ENCODE results near the gene THSD4.

Gene THSD4

DNA sequence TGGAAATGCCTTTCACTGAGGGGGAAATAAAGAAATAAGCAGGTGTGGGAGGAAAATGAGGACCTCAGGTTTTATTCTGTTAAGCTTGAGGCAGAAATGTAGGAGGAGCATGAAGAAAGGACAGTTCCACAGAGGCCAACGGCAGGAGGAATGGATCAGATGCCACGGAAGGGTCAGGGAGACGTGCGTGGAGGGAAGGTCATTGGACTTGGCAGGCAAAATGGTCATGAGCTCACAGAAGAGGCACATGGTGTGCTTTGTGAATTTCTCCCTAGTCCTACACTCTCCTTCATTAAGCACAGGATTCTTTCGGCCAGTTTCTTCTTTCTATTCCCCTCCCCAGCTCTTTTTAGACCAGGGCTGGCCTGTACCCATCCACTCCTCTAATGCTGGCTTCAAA lies 32.5 kb upstream of the THSD4 start:
- H3K4me3 ChIP-seq = no peak overlapping the region
- no peak overlapping the region for H3K4me2 ChIP-seq
- H3K27me3 ChIP-seq = no peaks in the 10 kb centered on the region
- H3K9ac ChIP-seq = no peak overlapping the region
- H3K4me1 ChIP-seq = no peaks in the 10 kb centered on the region
- no peaks in the 10 kb centered on the region for H3K36me3 ChIP-seq
- H4K20me1 ChIP-seq = no peaks in the 10 kb centered on the region
- no peak overlapping the region for H3K27ac ChIP-seq
- TF ChIP-seq Cebpa-rat (IDR thresholded peaks at IDR 0.05) = no peak
- H3K9me3 ChIP-seq = no peaks in the 10 kb centered on the region

DNA sequence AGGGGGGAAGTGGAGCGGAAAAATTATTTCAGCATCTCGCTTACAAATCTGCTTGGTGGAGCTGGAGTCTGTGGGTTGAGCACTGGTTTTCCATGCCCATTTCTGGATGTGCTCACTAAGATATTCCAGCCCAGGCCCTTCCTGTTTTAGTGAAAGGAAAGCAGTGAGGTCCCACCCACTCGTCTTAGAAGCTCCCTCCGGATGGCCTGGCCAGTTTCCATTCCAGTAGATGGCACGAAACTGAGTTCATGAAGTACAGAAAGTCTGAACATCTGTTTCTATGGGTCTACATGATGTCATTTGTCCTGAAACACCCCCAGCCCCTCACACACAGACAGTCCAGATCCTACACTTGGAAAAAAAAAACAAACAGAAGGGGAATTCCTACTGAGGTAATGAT lies 31.9 kb upstream of the THSD4 start:
- TF ChIP-seq Cebpa-rat (IDR thresholded peaks at IDR 0.05) = no peak
- H3K4me3 ChIP-seq = no peak overlapping the region
- H3K9me3 ChIP-seq = no peaks in the 10 kb centered on the region
- H3K4me1 ChIP-seq = no peaks in the 10 kb centered on the region
- H3K27ac ChIP-seq = no peak overlapping the region
- no peaks in the 10 kb centered on the region for H4K20me1 ChIP-seq
- no peak overlapping the region for H3K4me2 ChIP-seq
- H3K27me3 ChIP-seq = no peaks in the 10 kb centered on the region
- no peak overlapping the region for H3K9ac ChIP-seq
- H3K36me3 ChIP-seq = no peaks in the 10 kb centered on the region

DNA sequence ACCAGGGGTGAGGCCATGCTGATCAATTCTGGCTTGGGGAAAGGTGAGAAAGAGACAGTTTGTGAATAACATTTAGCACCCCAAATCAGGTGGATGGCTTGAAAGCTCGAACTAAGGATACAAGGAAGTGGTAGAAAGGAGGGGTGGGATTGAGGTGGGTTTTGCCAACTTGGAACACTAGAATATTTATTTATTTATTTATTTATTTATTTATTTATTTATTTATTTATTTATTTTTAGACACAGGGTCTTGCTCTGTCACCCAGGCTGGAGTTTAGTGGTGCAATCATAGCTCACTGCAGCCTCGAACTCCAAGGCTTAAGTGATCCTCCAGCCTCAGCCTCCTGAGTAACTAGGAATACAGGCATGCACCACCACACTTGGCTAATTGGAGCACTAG lies 31.0 kb upstream of the THSD4 start:
- no peak for TF ChIP-seq Cebpa-rat (IDR thresholded peaks at IDR 0.05)
- Histone ChIP-seq H3K9ac (no peak overlapping the region), H4K20me1 (no peaks in the 10 kb centered on the region), H3K9me3 (0 out of 2 replicates have a peak, but pooled peaks cover 5% of the 10 kb centered on the region), H3K4me1 (no peaks in the 10 kb centered on the region), H3K36me3 (no peaks in the 10 kb centered on the region), H3K27me3 (no peaks in the 10 kb centered on the region), H3K4me3 (no peak overlapping the region), H3K27ac (no peak overlapping the region), H3K4me2 (no peak overlapping the region)

DNA sequence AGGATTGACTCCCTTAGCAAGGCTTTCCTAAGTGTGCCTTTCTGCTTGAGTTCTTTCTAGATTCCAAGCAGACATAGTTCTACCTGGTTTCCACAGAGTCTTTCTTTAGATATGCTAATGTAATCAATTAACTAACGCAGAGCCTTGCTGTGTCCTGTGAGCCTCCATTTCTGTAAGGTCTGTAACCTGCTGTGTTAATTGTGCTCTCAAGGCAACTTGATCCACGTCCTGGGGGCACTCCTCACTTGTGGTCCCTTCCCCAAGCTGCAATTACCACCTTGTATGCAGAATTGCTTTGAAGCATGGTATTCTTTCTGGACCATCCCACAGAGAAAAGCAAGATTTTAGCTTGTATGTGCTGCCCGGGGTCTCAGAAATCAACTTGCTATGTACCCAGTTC lies 29.5 kb upstream of the THSD4 start:
- H3K4me2 ChIP-seq = no peak overlapping the region
- H3K4me3 ChIP-seq = no peak overlapping the region
- H3K27me3 ChIP-seq = no peaks in the 10 kb centered on the region
- H3K27ac ChIP-seq = no peak overlapping the region
- 0 out of 2 replicates have a peak, but pooled peaks cover 5% of the 10 kb centered on the region for H3K9me3 ChIP-seq
- H4K20me1 ChIP-seq = no peaks in the 10 kb centered on the region
- H3K4me1 ChIP-seq = no peaks in the 10 kb centered on the region
- no peaks in the 10 kb centered on the region for H3K36me3 ChIP-seq
- no peak for TF ChIP-seq Cebpa-rat (IDR thresholded peaks at IDR 0.05)
- H3K9ac ChIP-seq = no peak overlapping the region

DNA sequence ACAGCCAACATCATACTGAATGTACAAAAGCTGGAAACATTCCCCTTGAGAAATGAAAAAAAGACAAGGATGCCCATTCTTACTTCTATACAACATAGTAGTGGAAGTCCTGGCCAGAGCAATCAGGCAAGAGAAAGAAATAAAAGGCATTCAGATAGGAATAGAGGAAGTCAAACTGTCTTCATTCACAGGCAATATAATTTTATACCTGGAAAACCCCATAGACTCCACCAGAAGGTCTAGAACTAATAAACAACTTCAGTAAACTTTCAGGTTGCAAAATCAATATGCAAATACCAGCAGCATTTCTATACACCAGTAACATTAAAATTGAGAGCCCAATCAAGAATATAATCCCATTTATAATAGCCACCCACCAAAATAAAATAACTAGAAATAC lies 27.1 kb upstream of the THSD4 start:
- H3K4me2 ChIP-seq = no peak overlapping the region
- no peaks in the 10 kb centered on the region for H4K20me1 ChIP-seq
- no peak overlapping the region for H3K9ac ChIP-seq
- H3K36me3 ChIP-seq = no peaks in the 10 kb centered on the region
- no peaks in the 10 kb centered on the region for H3K4me1 ChIP-seq
- TF ChIP-seq Cebpa-rat (IDR thresholded peaks at IDR 0.05) = no peak
- no peak overlapping the region for H3K27ac ChIP-seq
- H3K27me3 ChIP-seq = no peaks in the 10 kb centered on the region
- 0 out of 2 replicates have a peak, but pooled peaks cover 5% of the 10 kb centered on the region for H3K9me3 ChIP-seq
- H3K4me3 ChIP-seq = no peak overlapping the region

DNA sequence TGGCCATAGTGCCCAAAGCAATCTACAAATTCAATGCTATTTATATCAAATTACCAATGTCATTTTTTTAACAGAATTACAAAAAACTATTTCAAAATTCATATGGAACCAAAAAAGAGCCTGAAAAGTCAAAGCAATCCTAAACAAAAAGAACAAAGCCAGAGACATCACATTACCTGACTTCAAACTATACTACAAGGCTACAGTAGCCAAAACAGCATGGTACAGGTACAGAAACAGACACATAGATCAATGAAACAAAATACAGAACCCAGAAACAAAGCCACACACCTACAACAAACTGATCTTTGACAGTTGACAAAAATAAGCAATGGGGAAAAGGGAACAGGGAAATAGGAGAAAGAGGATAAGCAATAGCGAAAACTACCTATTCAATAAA lies 26.6 kb upstream of the THSD4 start:
- Histone ChIP-seq H3K36me3 (no peaks in the 10 kb centered on the region), H3K4me2 (no peak overlapping the region), H3K9ac (no peak overlapping the region), H3K4me1 (no peaks in the 10 kb centered on the region), H3K9me3 (0 out of 2 replicates have a peak, but pooled peaks cover 5% of the 10 kb centered on the region), H3K4me3 (no peak overlapping the region), H3K27me3 (no peaks in the 10 kb centered on the region), H3K27ac (no peak overlapping the region), H4K20me1 (no peaks in the 10 kb centered on the region)
- no peak for TF ChIP-seq Cebpa-rat (IDR thresholded peaks at IDR 0.05)

DNA sequence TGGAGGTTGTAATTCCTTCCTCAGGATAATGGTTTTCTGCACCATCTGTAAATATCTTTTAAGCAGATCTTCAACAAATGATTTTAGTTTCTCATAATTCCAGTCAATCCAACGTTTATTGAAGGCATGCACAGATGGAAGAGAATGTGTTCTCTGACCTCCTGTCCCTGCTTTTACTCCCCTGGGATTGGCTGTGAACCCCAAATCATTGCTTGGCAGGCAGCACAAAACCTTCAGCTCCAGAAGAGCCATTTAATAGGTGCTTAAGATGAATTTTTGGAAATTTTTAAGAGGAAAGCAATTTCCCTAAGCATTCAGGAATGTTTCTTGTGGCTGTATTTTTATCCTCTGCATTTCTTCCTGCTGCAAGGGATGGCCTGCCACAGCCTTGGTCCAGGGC lies 25.5 kb upstream of the THSD4 start:
- no peak overlapping the region for H3K4me2 ChIP-seq
- no peak overlapping the region for H3K27ac ChIP-seq
- H3K4me1 ChIP-seq = no peaks in the 10 kb centered on the region
- no peaks in the 10 kb centered on the region for H4K20me1 ChIP-seq
- H3K27me3 ChIP-seq = no peaks in the 10 kb centered on the region
- H3K4me3 ChIP-seq = no peak overlapping the region
- no peak overlapping the region for H3K9ac ChIP-seq
- no peaks in the 10 kb centered on the region for H3K36me3 ChIP-seq
- TF ChIP-seq Cebpa-rat (IDR thresholded peaks at IDR 0.05) = no peak
- 0 out of 2 replicates have a peak, but pooled peaks cover 5% of the 10 kb centered on the region for H3K9me3 ChIP-seq

DNA sequence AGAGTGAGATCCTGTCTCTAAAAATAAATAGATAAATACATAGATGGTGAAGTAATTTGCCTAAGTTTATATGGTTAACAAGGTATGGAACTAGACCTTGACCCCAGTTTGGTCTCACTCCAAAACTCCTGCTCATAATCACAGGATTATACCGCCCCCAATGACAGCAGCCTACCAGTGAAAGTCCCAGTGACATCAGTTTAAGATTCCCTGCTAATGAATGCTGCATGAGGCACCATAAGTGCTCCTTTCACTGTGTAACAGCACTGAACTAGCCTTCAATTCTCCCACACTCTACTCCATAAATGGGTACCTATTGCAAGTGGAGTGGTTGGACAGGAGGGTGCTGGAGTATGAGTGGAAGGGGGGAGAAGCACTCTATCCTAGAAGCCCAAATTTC lies 23.7 kb upstream of the THSD4 start:
- H3K4me2 ChIP-seq = no peak overlapping the region
- H3K9me3 ChIP-seq = 0 out of 2 replicates have a peak, but pooled peaks cover 5% of the 10 kb centered on the region
- no peak overlapping the region for H3K9ac ChIP-seq
- no peak overlapping the region for H3K4me3 ChIP-seq
- no peaks in the 10 kb centered on the region for H3K27me3 ChIP-seq
- H4K20me1 ChIP-seq = no peaks in the 10 kb centered on the region
- H3K36me3 ChIP-seq = no peaks in the 10 kb centered on the region
- no peak for TF ChIP-seq Cebpa-rat (IDR thresholded peaks at IDR 0.05)
- H3K27ac ChIP-seq = no peak overlapping the region
- H3K4me1 ChIP-seq = no peaks in the 10 kb centered on the region

DNA sequence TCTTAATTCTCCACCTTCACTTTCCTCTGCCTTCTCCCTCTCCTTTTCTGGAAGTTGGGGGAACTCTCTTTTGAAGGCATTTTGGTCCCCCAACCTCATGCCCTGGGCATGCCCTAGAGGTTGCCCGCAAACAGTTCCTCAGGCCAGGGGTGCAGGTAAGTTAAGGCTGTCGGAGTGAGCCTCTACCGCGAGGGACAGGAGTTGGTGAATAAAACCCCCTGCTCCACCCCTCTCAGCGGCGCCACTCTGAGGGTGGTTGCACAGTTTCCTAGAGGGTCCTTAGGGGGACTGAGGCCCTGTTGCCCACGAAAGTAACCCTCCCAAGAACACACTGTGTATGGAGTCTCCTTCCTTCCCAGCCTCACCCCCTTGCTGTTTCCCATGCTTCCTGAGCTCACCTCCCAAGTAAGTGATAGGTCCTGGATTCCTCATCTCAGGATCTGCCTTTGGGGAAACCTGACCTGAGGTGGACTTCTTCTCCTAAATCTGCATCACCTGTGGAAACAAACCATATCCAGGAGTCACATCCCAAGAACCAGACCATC lies 23.1 kb upstream of the THSD4 start:
- no peak for TF ChIP-seq Cebpa-rat (IDR thresholded peaks at IDR 0.05)
- no peaks in the 10 kb centered on the region for H4K20me1 ChIP-seq
- H3K9me3 ChIP-seq = 0 out of 2 replicates have a peak, but pooled peaks cover 5% of the 10 kb centered on the region
- no peaks in the 10 kb centered on the region for H3K4me1 ChIP-seq
- H3K27me3 ChIP-seq = no peaks in the 10 kb centered on the region
- H3K4me2 ChIP-seq = no peak overlapping the region
- H3K36me3 ChIP-seq = no peaks in the 10 kb centered on the region
- no peak overlapping the region for H3K9ac ChIP-seq
- H3K27ac ChIP-seq = no peak overlapping the region
- H3K4me3 ChIP-seq = no peak overlapping the region

DNA sequence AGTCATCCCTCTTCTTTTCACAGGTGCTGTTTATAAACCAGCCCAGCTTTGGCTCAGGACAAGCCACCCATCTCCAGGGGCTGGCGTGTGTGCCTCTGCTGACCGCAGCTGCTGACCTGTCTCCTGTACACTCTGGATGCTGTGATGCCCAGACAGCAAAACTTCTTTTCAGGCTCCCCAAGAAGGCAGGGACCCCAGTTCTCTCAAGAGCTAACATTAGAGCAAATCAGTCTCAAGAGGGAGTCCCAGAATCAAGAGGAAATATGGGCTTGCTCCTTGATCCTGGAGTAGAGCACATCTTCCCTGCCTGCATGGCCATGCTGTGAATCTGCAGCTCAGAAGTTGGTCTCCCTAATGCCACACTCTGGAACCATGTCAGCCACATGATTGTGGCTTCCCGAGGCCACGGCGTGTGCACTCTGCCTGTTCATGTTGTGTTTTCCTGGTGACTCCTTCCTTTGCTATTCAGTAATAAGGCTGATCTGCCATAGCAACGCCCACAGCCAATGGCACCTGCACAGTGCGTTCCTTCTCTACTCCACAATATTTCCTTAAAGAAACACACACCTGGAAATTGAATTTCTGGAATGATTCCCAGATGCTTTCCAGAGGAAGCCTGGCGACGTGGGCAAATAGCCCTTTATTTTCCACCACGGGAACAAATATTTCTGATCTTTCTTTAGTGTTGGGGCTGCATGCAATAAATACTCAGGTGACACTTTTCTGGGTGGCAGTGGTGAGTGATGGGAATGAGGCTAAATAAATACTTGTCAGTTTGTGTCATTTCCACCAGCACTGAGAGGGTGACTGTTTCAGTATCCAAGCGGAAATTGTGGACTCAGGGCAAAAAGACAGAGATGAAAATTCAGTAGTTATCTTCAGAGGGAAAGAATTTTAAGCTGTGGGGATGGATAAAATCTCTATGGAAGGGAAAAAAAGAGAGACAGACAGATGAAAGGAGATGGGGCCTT lies 21.9 kb upstream of the THSD4 start:
- Histone ChIP-seq H3K36me3 (no peaks in the 10 kb centered on the region), H3K27ac (no peak overlapping the region), H3K4me2 (no peak overlapping the region), H3K9ac (no peak overlapping the region), H3K4me1 (no peaks in the 10 kb centered on the region), H3K4me3 (no peak overlapping the region), H4K20me1 (no peaks in the 10 kb centered on the region), H3K27me3 (no peaks in the 10 kb centered on the region), H3K9me3 (0 out of 2 replicates have a peak, but pooled peaks cover 5% of the 10 kb centered on the region)
- no peak for TF ChIP-seq Cebpa-rat (IDR thresholded peaks at IDR 0.05)

Data from BLaER1 (cell line).